Activated effector memory CD4-positive, alpha-beta T cell treated with anti-CD3 and anti-CD28 coated beads, Interleukin-2, amount 50 U/mL, for 16 hours (primary cell): ENCODE results near the gene CNTROB.

Experiments used
- DNase-seq: peaks from one replicate; pipeline ENCODE4 v3.0.0-alpha.2; 2020

CNTROB gene

GRCh38 chr17:7903154-7904103 lies 28.6 kb upstream of the CNTROB start:
- peak; percentile 25 for DNase-seq

- no peak for DNase-seq
These were observed 22.9 kb upstream of the CNTROB start for GRCh38 chr17:7909089-7909488.

- no peak for DNase-seq
These were observed 21.7 kb upstream of the CNTROB start for GRCh38 chr17:7910281-7910680.

- no peak for DNase-seq
These were observed 21.3 kb upstream of the CNTROB start for GRCh38 chr17:7910711-7911110.

- DNase-seq = no peak
These were observed 20.9 kb upstream of the CNTROB start for GRCh38 chr17:7911116-7911515.

GRCh38 chr17:7912927-7913524 lies 19.0 kb upstream of the CNTROB start:
- no peak for DNase-seq

- DNase-seq = no peak
These were observed 16.8 kb upstream of the CNTROB start for GRCh38 chr17:7915179-7915610.

GRCh38 chr17:7915611-7916384 lies 16.2 kb upstream of the CNTROB start, which contains the start of gene RNF227:
Gene RNF227, minus strand, starts transcription at chr17:7916289. Its CDS starts 94 bp downstream, at chr17:7916195.
- DNase-seq = peak; percentile 93

GRCh38 chr17:7916385-7916682 lies 15.7 kb upstream of the CNTROB start:
- no peak for DNase-seq

- DNase-seq = no peak
These were observed 15.2 kb upstream of the CNTROB start for GRCh38 chr17:7916808-7917207.

- no peak for DNase-seq
These were observed 9.6 kb upstream of the CNTROB start for GRCh38 chr17:7922269-7922844.

- peak; percentile 93 for DNase-seq
These were observed 9.0 kb upstream of the CNTROB start for GRCh38 chr17:7922845-7923628.

GRCh38 chr17:7927596-7927995 lies 4.4 kb upstream of the CNTROB start:
- DNase-seq = no peak

GRCh38 chr17:7929158-7930023 lies 2.6 kb upstream of the CNTROB start, which contains the start of gene KCNAB3:
Gene KCNAB3, minus strand, starts transcription at chr17:7929856. Its CDS starts 421 bp downstream, at chr17:7929435.
- DNase-seq = peak; percentile 88

GRCh38 chr17:7930841-7931631 lies 970 bp upstream of the CNTROB start:
- peak; percentile 62 for DNase-seq

- DNase-seq = peak; percentile 65
These were observed 481 bp downstream of the CNTROB start for GRCh38 chr17:7932483-7932891.

- DNase-seq = peak; percentile 75
These were observed 943 bp downstream of the CNTROB start for GRCh38 chr17:7932949-7933348.

GRCh38 chr17:7935859-7936258 lies 3.9 kb downstream of the CNTROB start:
- no peak for DNase-seq

GRCh38 chr17:7940034-7940433 lies 8.0 kb downstream of the CNTROB start:
- DNase-seq = no peak

- DNase-seq = no peak
These were observed 8.7 kb downstream of the CNTROB start for GRCh38 chr17:7940743-7941142.
